ENCODE measurements around the gene DHX30.
"Not testable (repeated sequence)": the region's sequence is repeated elsewhere in the genome, so short reads cannot be mapped to it uniquely, and the experiment has no call there.

GRCh38 chr3:47829482-47829881 lies 26.5 kb downstream of the DHX30 start:
- not testable (repeated sequence) for TF ChIP-seq POLR2A (IDR thresholded peaks at IDR 0.05; ENCODE audit: low read depth, low read length); RAD21 (IDR thresholded peaks at IDR 0.05; ENCODE audit: low read length); SMC3 (IDR thresholded peaks at IDR 0.05; ENCODE audit: low read depth, low read length); CTCF (conservative IDR thresholded peaks at IDR 0.05; ENCODE audit: low read depth, low read length); RFX5 (IDR thresholded peaks at IDR 0.05; ENCODE audit: low read depth, low read length); USF2 (IDR thresholded peaks at IDR 0.05; ENCODE audit: low read depth, low read length); CEBPB (IDR thresholded peaks at IDR 0.05; ENCODE audit: low read depth, low read length); RCOR1 (IDR thresholded peaks at IDR 0.05; ENCODE audit: insufficient replicate concordance, low read length); ELK1 (IDR thresholded peaks at IDR 0.05; ENCODE audit: borderline replicate concordance, low read depth, low read length)

Measured in IMR-90 (cell line).